ENCODE data around the gene NIPA2. TPM values are rescaled to one million over a fixed set of nuclear protein-coding genes. Genes with fewer than 3 reads are reported as not detected.

Gene NIPA2
- total RNA-seq, 2 donors from 2014 or later = 28.1 to 34.3 TPM

GRCh38 chr15:22872936-22873701 lies 34.7 kb downstream of the NIPA2 start:
- Histone ChIP-seq H3K36me3 (peaks cover 79% of the 10 kb centered on the region), H3K9me3 (no peaks in the 10 kb centered on the region), H3K4me1 (no peaks in the 10 kb centered on the region), H3K27me3 (no peaks in the 10 kb centered on the region), H3K4me3 (no peak overlapping the region), H3K27ac (no peak overlapping the region)
- no peak for DNase-seq (ENCODE audit: low spot score)
- TF ChIP-seq CTCF (IDR thresholded peaks at IDR 0.05) = no peak

GRCh38 chr15:22873841-22874240 lies 35.4 kb downstream of the NIPA2 start:
- H3K4me1 ChIP-seq = no peaks in the 10 kb centered on the region
- DNase-seq (ENCODE audit: low spot score) = no peak
- H3K27me3 ChIP-seq = no peaks in the 10 kb centered on the region
- no peak overlapping the region for H3K4me3 ChIP-seq
- TF ChIP-seq CTCF (IDR thresholded peaks at IDR 0.05) = no peak
- peaks cover 75% of the 10 kb centered on the region for H3K36me3 ChIP-seq
- no peaks in the 10 kb centered on the region for H3K9me3 ChIP-seq
- no peak overlapping the region for H3K27ac ChIP-seq

- Histone ChIP-seq H3K4me3 (no peak overlapping the region), H3K36me3 (peaks cover 71% of the 10 kb centered on the region), H3K9me3 (no peaks in the 10 kb centered on the region), H3K4me1 (no peaks in the 10 kb centered on the region), H3K27ac (no peak overlapping the region), H3K27me3 (no peaks in the 10 kb centered on the region)
- TF ChIP-seq CTCF (IDR thresholded peaks at IDR 0.05) = no peak
- DNase-seq (ENCODE audit: low spot score) = no peak
Observed at GRCh38 chr15:22874256-22874655, 35.8 kb downstream of the NIPA2 start.

- H3K9me3 ChIP-seq = no peaks in the 10 kb centered on the region
- no peak overlapping the region for H3K27ac ChIP-seq
- no peaks in the 10 kb centered on the region for H3K4me1 ChIP-seq
- no peak for DNase-seq (ENCODE audit: low spot score)
- no peaks in the 10 kb centered on the region for H3K27me3 ChIP-seq
- peaks cover 66% of the 10 kb centered on the region for H3K36me3 ChIP-seq
- TF ChIP-seq CTCF (IDR thresholded peaks at IDR 0.05) = no peak
- no peak overlapping the region for H3K4me3 ChIP-seq
Observed at GRCh38 chr15:22874966-22875365, 36.5 kb downstream of the NIPA2 start.

GRCh38 chr15:22877117-22877516 lies 38.7 kb downstream of the NIPA2 start:
- Histone ChIP-seq H3K27me3 (no peaks in the 10 kb centered on the region), H3K4me3 (no peak overlapping the region), H3K36me3 (peaks cover 65% of the 10 kb centered on the region), H3K27ac (no peak overlapping the region), H3K4me1 (no peaks in the 10 kb centered on the region), H3K9me3 (no peaks in the 10 kb centered on the region)
- no peak for TF ChIP-seq CTCF (IDR thresholded peaks at IDR 0.05)
- no peak for DNase-seq (ENCODE audit: low spot score)

GRCh38 chr15:22877607-22878006 lies 39.1 kb downstream of the NIPA2 start:
- no peak for DNase-seq (ENCODE audit: low spot score)
- no peak overlapping the region for H3K27ac ChIP-seq
- no peak for TF ChIP-seq CTCF (IDR thresholded peaks at IDR 0.05)
- H3K4me3 ChIP-seq = no peak overlapping the region
- no peaks in the 10 kb centered on the region for H3K27me3 ChIP-seq
- H3K36me3 ChIP-seq = peaks cover 65% of the 10 kb centered on the region
- no peaks in the 10 kb centered on the region for H3K9me3 ChIP-seq
- no peaks in the 10 kb centered on the region for H3K4me1 ChIP-seq
